Smooth muscle cell (in vitro differentiated cells): Measurements from ENCODE around the gene PSMG4. TPM values are rescaled to one million over a fixed set of nuclear protein-coding genes. Genes with fewer than 3 reads are reported as not detected.

ENCODE experiments used
- DNase-seq: peaks from one replicate; lab custom pipeline; 2025; ENCODE audit not compliant: unreplicated experiment; lab: John Stamatoyannopoulos, UW
- H2AFZ ChIP-seq: fragments of 200-600 bp; sonication (generic); 2 replicates; pipeline ENCODE4 v1.6.0; 2016; ENCODE audit warnings: antibody characterized with exemption, low read depth, mild to moderate bottlenecking
- H3F3A ChIP-seq: fragments of 200-600 bp; sonication (generic); 2 replicates; pipeline ENCODE4 v1.6.0; 2017; ENCODE audit warnings: antibody characterized with exemption, low read depth
- H3K27ac ChIP-seq: fragments of 200-600 bp; sonication (generic); 2 replicates; pipeline ENCODE4 v1.5.1; 2016; ENCODE audit warnings: low read depth, mild to moderate bottlenecking
- H3K27me3 ChIP-seq: fragments of 200-600 bp; sonication (generic); 2 replicates; pipeline ENCODE4 v1.6.1; 2016; ENCODE audit warnings: low read depth, mild to moderate bottlenecking
- H3K36me3 ChIP-seq: fragments of 200-600 bp; sonication (generic); 2 replicates; pipeline ENCODE4 v1.5.1; 2016; ENCODE audit warnings: low read depth
- H3K4me1 ChIP-seq: fragments of 200-600 bp; sonication (generic); 2 replicates; pipeline ENCODE4 v1.5.1; 2016; ENCODE audit warnings: low read depth
- H3K4me2 ChIP-seq: fragments of 200-600 bp; sonication (generic); 2 replicates; pipeline ENCODE4 v1.6.0; 2016; ENCODE audit warnings: mild to moderate bottlenecking
- H3K4me3 ChIP-seq: fragments of 200-600 bp; sonication (generic); 2 replicates; pipeline ENCODE4 v1.5.1; 2016; ENCODE audit warnings: mild to moderate bottlenecking
- H3K79me2 ChIP-seq: fragments of 200-600 bp; sonication (generic); 2 replicates; pipeline ENCODE4 v1.6.0; 2016; ENCODE audit warnings: low read depth, mild to moderate bottlenecking
- H3K9ac ChIP-seq: fragments of 200-600 bp; sonication (generic); 2 replicates; pipeline ENCODE4 v1.6.0; 2016; ENCODE audit warnings: low read depth
- H3K9me3 ChIP-seq: fragments of 200-600 bp; sonication (generic); replicated peaks from 2 replicates; pipeline ENCODE4 v1.5.1; 2016; ENCODE audit warnings: low read depth
- H4K20me1 ChIP-seq: fragments of 200-600 bp; sonication (generic); 2 replicates; pipeline ENCODE4 v1.6.0; 2016; ENCODE audit warnings: low read depth
- WGBS: methylation state at CpG from one replicate; pipeline ENCODE4 v1.1.7; 2016; ENCODE audit warnings: low lambda C conversion rate; 5-methylcytosine and 5-hydroxymethylcytosine counted together
- polyA plus RNA-seq: library from polyadenylated mRNA; unstranded; fragments of >200 nt; fragmentation: Nextera tagmentation; extraction: Ambion mirVana; gene quantifications from 2 replicates; pipeline ENCODE4 v1.2.1, GENCODE V29; 2016
- total RNA-seq: library from RNA; depleted of rRNA; stranded (reverse); fragments of >200 nt; gene quantifications from 2 replicates; pipeline ENCODE4 v1.2.3, GENCODE V29; 2014
- TF ChIP-seq, protein P1 (sequence below): fragments of 200-600 bp; sonication (generic); IDR thresholded peaks from 2 replicates; pipeline ENCODE4 v1.5.1; 2017; ENCODE audit warnings: borderline replicate concordance, mild to moderate bottlenecking, antibody characterized with exemption; ENCODE audit not compliant: insufficient read depth, poor library complexity, severe bottlenecking

The PSMG4 gene
- total and polyA plus RNA-seq, 2 experiments from 2014 or later = 10.9 to 12.5 TPM

DNA sequence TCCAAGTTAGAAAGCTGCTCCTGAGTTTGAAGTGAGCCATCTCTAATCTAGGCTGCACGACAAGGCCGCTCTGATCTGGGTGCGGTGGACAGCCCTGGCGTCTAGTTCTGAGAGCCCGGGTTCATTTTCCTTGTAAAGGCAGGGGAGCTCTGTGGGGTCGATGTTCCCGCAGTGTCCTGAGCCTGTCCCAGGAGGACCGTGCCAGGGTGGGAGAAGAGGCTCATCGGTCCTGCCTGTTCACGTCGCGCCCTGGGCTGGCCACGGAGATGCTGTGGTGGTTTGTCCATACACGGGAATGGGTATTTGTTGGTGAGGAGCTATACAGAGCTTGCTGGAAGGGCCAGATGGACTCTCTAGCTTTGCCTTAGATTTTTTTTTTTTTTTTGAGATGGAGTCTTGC lies 27.0 kb downstream of the PSMG4 start:
- WGBS = 91% methylated on average over 14 of the region's 14 CpGs
- H3K9ac ChIP-seq = no peak overlapping the region
- no peaks in the 10 kb centered on the region for H3K27me3 ChIP-seq

DNA sequence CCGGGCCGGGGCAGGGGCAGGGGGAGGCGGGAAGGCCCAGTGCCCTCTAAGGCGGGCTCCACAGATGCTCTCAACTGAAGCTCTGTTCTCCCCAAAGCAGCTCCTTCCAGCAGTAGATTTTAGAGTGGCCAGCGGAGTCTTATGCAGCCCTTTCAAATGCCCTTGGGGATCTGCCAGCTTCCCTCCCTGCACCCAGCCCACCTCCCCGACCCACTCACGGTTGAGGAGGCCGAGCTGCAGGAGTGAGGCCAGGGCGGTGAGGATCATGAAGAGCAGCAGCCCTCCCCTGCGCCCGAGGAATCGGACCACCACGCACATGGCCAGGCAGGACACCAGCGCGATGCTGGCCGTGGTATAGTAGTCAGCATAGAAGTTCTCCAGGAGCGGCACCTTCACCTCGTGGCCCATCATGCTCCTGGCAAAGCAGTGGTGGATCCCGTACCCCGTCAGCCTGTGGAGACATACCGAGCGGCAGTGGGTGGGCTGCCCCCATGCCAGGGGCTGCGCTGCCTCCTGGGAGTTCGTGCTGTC lies 28.0 kb downstream of the PSMG4 start:
- Histone ChIP-seq H3K27me3 (no peaks in the 10 kb centered on the region), H3K27ac (no peak overlapping the region), H3K4me2 (no peak overlapping the region), H3K36me3 (no peaks in the 10 kb centered on the region), H3K79me2 (no peaks in the 10 kb centered on the region), H3K4me3 (no peak overlapping the region), H3F3A (peaks cover 6% of the 10 kb centered on the region), H3K9me3 (no peaks in the 10 kb centered on the region), H3K4me1 (peaks cover 7% of the 10 kb centered on the region), H4K20me1 (peaks cover 12% of the 10 kb centered on the region), H3K9ac (no peak overlapping the region), H2AFZ (no peak overlapping the region)
- 94% methylated on average over 24 of the region's 24 CpGs for WGBS
- no peak for DNase-seq
- TF ChIP-seq, protein P1, sequence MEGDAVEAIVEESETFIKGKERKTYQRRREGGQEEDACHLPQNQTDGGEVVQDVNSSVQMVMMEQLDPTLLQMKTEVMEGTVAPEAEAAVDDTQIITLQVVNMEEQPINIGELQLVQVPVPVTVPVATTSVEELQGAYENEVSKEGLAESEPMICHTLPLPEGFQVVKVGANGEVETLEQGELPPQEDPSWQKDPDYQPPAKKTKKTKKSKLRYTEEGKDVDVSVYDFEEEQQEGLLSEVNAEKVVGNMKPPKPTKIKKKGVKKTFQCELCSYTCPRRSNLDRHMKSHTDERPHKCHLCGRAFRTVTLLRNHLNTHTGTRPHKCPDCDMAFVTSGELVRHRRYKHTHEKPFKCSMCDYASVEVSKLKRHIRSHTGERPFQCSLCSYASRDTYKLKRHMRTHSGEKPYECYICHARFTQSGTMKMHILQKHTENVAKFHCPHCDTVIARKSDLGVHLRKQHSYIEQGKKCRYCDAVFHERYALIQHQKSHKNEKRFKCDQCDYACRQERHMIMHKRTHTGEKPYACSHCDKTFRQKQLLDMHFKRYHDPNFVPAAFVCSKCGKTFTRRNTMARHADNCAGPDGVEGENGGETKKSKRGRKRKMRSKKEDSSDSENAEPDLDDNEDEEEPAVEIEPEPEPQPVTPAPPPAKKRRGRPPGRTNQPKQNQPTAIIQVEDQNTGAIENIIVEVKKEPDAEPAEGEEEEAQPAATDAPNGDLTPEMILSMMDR = no peak

More for the DNA sequence above, 27.0 kb downstream of the PSMG4 start:
- Histone ChIP-seq H3K4me3 (no peak overlapping the region), H3K4me1 (peaks cover 16% of the 10 kb centered on the region), H3K4me2 (no peak overlapping the region), H4K20me1 (peaks cover 17% of the 10 kb centered on the region), H3K36me3 (no peaks in the 10 kb centered on the region), H3K79me2 (no peaks in the 10 kb centered on the region), H3F3A (peaks cover 8% of the 10 kb centered on the region), H2AFZ (no peak overlapping the region), H3K9me3 (no peaks in the 10 kb centered on the region), H3K27ac (no peak overlapping the region)
- TF ChIP-seq, protein P1 = no peak
- DNase-seq = no peak

- TF ChIP-seq, protein P1 = no peak
These were observed 28.6 kb downstream of the PSMG4 start for GRCh38 chr6:3287308-3287707.

More at GRCh38 chr6:3287308-3287707, 28.6 kb downstream of the PSMG4 start:
- peaks cover under 1% of the 10 kb centered on the region for H3K4me1 ChIP-seq
- no peaks in the 10 kb centered on the region for H3K36me3 ChIP-seq
- H2AFZ ChIP-seq = no peak overlapping the region
- no peak overlapping the region for H3K9ac ChIP-seq
- H3K4me3 ChIP-seq = no peak overlapping the region
- no peaks in the 10 kb centered on the region for H3K79me2 ChIP-seq
- no peaks in the 10 kb centered on the region for H3K9me3 ChIP-seq
- no peaks in the 10 kb centered on the region for H3K27me3 ChIP-seq
- H4K20me1 ChIP-seq = peaks cover 6% of the 10 kb centered on the region
- H3K4me2 ChIP-seq = no peak overlapping the region
- WGBS = 83% methylated on average over 9 of the region's 9 CpGs
- H3F3A ChIP-seq = peaks cover 3% of the 10 kb centered on the region
- no peak overlapping the region for H3K27ac ChIP-seq
- DNase-seq = no peak
